Measurements from ENCODE around the gene ACTR10.

The ACTR10 gene

GRCh38 chr14:58215191-58215914 is 15.4 kb downstream of the ACTR10 start:
- no peak for TF ChIP-seq CTCF (IDR thresholded peaks at IDR 0.05; ENCODE audit: low read depth, low read length, missing control alignments)
- DNase-seq (ENCODE audit: low read depth): no peak
- no peak overlapping the region for H3K4me3 ChIP-seq (ENCODE audit: low read depth, low read length)

GRCh38 chr14:58216544-58216943 is 16.6 kb downstream of the ACTR10 start:
- no peak overlapping the region for H3K4me3 ChIP-seq (ENCODE audit: low read depth, low read length)
- no peak for TF ChIP-seq CTCF (IDR thresholded peaks at IDR 0.05; ENCODE audit: low read depth, low read length, missing control alignments)
- no peak for DNase-seq (ENCODE audit: low read depth)

GRCh38 chr14:58227096-58227819 is 27.3 kb downstream of the ACTR10 start:
- no peak overlapping the region for H3K4me3 ChIP-seq (ENCODE audit: low read depth, low read length)
- DNase-seq (ENCODE audit: low read depth): no peak
- TF ChIP-seq CTCF (IDR thresholded peaks at IDR 0.05; ENCODE audit: low read depth, low read length, missing control alignments): no peak

GRCh38 chr14:58238252-58239243 is 38.6 kb downstream of the ACTR10 start:
- H3K4me3 ChIP-seq (ENCODE audit: low read depth, low read length): peak overlapping the region; percentile 53
- no peak for TF ChIP-seq CTCF (IDR thresholded peaks at IDR 0.05; ENCODE audit: low read depth, low read length, missing control alignments)
- DNase-seq (ENCODE audit: low read depth): no peak

- no peak for DNase-seq (ENCODE audit: low read depth)
These were observed 39.6 kb downstream of the ACTR10 start for GRCh38 chr14:58239244-58240195.

More at GRCh38 chr14:58239244-58240195, 39.6 kb downstream of the ACTR10 start:
- TF ChIP-seq CTCF (IDR thresholded peaks at IDR 0.05; ENCODE audit: low read depth, low read length, missing control alignments): no peak
- H3K4me3 ChIP-seq (ENCODE audit: low read depth, low read length): peak overlapping the region; percentile 77
